Measurements from ENCODE around the gene SMIM22.

SMIM22 gene

DNA sequence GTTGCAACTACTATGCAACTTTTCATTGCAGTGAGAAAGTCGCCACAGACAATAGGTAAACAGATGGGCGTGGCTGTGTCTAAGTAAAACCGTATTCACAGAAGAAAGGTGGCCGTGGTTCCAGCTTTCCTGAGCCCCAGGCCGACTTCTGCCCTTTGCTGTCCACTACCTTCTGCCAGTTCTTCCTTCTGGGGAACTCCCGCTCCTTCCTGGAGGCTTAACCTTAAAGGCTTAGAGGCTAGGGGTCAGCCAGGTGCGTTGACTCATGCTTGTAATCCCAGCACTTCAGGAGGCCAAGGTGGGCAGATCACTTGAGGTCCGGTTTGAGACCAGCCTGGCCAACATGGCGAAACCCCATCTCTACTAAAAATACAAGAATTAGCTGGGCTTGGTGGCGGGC is 4.9 kb upstream of the SMIM22 start:
- peak in 1 of 2 experiments; percentile 30 for DNase-seq (ENCODE audit: low read depth in 1 of 2, low spot score in 1 of 2)
- in situ Hi-C loops (cut with HindIII; ENCODE audit: low pct_unique_long_range_greater_than_20kb, low sequenced_read_pairs) = no loop called here
- TF ChIP-seq JUND (IDR thresholded peaks at IDR 0.05; ENCODE audit: low read depth) = no peak

DNA sequence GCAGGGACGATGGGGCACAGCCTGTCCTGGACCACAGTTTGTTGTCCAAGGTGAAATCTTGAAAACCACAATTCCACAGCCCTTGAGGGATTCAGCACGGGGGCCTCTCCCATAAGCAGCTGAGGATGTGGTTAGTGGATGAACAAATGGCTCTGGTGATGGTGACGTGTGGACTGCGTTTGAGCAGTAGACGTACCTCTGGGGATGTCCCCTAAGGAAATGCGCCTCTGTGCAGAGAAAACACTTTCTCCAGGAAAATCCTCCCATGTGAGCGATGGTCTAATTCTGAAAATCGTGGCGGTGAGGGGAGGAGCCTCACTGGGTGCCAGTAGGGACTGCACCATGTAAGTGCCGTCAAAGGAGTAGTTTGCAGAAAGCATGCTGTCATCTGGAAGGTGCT is 4.3 kb upstream of the SMIM22 start:
- no peak for DNase-seq (ENCODE audit: low read depth in 1 of 2, low spot score in 1 of 2)
- in situ Hi-C loops (cut with HindIII; ENCODE audit: low pct_unique_long_range_greater_than_20kb, low sequenced_read_pairs) = no loop called here
- no peak for TF ChIP-seq JUND (IDR thresholded peaks at IDR 0.05; ENCODE audit: low read depth)

DNA sequence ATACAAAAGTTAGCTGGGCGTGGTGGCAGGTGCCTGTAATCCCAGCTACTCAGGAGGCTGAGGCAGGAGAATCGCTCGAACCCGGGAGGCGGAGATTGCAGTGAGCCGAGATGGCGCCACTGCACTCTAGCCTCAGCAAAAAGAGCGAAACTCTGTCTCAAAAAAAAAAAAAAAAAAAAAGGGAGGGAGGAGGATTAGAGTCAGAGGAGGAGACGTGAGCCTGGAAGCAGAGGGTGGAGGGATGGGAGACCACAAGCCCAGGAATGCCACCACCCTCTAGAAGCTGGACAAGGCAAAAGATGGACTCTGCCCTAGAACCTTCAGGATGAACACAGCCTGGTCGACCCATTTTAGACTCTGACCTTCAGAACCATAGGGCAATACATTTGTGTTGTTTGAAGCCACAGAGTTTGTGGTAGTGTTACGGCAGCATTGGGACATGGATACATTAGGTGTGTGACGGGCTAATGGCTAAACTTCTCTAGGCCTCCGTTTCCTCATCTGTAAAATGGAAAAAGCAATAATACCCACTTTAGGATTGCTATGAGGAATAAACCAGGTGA is 2.1 kb upstream of the SMIM22 start:
- no peak for TF ChIP-seq JUND (IDR thresholded peaks at IDR 0.05; ENCODE audit: low read depth)
- in situ Hi-C loops (cut with HindIII; ENCODE audit: low pct_unique_long_range_greater_than_20kb, low sequenced_read_pairs) = no loop called here
- DNase-seq (ENCODE audit: low read depth in 1 of 2, low spot score in 1 of 2) = no peak

DNA sequence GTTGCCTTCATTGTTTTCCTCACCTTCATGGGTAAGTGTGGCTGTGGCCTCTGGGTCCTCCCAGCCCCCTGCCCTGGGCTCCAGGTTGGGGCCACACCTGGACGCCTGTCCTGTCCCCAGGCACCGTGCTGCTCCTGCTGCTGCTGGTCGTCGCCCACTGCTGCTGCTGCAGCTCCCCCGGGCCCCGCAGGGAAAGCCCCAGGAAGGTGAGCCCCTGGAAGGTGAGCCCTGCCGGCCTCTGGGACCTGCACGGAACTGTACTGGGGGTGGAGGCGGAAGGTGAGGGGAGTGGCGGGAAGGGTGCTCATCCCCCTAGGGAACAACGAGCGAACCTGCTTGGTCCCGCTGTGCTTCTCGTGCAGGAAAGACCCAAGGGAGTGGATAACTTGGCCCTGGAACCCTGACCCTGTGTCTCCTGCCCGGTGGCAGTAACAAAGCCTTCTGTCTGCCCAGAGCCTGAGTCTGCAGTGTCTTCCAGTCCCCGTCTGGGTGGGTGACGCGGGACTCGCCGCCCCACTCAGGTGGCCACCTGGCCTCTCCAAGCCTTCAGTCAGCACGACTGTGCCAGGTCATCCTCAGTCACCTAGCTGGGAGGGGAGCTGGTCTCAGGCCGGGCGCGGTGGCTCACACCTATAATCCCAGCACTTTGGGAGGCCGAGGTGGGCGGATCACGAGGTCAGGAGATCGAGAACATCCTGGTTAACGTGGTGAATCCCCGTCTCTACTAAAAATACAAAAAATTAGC is 831 bp downstream of the SMIM22 start:
- in situ Hi-C loops (cut with HindIII; ENCODE audit: low pct_unique_long_range_greater_than_20kb, low sequenced_read_pairs) = no loop called here
- DNase-seq (ENCODE audit: low read depth in 1 of 2, low spot score in 1 of 2) = no peak
- TF ChIP-seq JUND (IDR thresholded peaks at IDR 0.05; ENCODE audit: low read depth) = no peak

DNA sequence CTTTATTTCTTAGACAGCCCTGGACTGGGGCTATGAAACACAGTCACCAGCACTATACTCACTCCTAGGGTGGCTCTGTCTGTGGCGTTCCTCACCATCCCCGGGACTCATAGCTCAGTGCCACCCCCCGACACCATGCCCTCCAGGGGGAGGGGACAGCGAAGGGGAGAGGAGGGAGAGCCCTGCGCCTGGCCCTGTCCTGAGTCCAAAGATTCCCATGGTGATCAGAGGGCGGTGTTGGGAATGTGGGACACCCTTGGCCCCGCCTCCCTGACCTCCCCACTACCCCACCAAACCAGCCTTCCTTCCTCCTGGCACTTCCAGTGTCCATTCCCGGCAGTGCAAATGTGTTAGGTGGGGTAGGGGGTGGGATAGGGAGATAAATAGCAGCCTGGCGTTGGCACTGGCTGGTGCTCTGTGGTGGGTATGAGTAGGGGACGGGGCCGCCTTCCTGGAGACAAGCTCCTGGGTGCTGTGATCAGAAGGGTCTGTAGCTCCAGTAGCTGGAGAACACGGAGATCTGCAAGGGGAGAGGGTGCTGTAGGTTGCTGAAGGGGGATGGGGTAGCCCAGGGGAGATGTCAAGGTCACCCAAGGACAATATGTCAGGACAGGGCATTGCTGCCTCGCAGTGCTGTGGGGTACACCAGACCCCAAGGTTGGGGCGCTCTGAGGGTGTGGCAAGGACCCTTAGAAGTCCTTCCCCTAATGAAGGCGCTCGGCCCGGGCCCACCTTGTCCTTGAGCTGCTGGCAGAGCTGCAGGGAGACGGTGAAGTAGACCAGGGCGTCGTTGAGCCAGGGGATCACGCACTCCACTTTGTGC is 2.0 kb downstream of the SMIM22 start:
- TF ChIP-seq JUND (IDR thresholded peaks at IDR 0.05; ENCODE audit: low read depth) = no peak

DNA sequence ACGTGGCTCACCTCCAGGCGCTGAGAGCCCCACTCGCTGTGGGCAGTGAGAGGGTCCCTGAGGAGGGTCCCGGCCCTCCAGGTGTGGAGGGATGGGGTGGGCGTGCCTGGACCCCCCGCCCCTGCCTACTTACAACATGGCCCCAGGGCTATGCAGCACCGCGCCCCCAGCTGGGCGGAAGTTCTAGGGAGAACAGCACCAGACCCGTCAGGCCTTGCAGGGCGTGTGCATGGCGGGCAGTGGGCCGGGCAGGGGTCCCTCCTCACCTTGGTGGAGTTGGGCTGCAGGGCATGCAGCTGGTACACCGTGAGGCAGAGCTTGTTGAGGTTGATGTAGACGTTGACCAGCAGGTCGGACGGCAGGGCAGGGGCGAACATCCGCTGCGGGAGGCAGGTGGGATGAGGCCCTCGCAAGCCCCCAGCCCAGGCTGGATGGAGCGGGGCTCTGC is 2.7 kb downstream of the SMIM22 start:
- in situ Hi-C loops (cut with HindIII; ENCODE audit: low pct_unique_long_range_greater_than_20kb, low sequenced_read_pairs) = no loop called here
- DNase-seq (ENCODE audit: low read depth in 1 of 2, low spot score in 1 of 2) = no peak
- TF ChIP-seq JUND (IDR thresholded peaks at IDR 0.05; ENCODE audit: low read depth) = no peak

More for the DNA sequence above, 2.0 kb downstream of the SMIM22 start:
- in situ Hi-C loops (cut with HindIII; ENCODE audit: low pct_unique_long_range_greater_than_20kb, low sequenced_read_pairs) = no loop called here
- no peak for DNase-seq (ENCODE audit: low read depth in 1 of 2, low spot score in 1 of 2)

DNA sequence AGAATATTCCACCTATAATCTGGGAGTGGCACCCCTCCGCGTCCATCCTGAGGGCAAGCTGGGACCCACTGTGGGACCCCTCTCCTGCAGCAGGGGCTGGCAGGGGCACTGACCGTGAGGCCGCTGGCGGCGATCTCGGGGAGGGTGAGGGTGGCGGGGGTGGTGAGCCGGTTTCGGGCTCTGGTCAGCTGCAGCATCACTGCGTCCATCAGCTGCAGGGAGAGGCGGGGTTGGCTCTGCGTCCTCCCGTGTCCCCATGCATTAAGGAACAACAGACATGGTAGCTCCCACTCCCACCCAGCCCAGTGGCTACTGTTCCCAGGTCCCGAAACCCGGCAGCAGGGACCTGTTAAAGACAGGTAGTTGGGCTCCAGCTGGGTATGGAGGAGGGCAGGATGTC is 3.3 kb downstream of the SMIM22 start:
- DNase-seq (ENCODE audit: low read depth in 1 of 2, low spot score in 1 of 2) = no peak
- in situ Hi-C loops (cut with HindIII; ENCODE audit: low pct_unique_long_range_greater_than_20kb, low sequenced_read_pairs) = no loop called here
- no peak for TF ChIP-seq JUND (IDR thresholded peaks at IDR 0.05; ENCODE audit: low read depth)

DNA sequence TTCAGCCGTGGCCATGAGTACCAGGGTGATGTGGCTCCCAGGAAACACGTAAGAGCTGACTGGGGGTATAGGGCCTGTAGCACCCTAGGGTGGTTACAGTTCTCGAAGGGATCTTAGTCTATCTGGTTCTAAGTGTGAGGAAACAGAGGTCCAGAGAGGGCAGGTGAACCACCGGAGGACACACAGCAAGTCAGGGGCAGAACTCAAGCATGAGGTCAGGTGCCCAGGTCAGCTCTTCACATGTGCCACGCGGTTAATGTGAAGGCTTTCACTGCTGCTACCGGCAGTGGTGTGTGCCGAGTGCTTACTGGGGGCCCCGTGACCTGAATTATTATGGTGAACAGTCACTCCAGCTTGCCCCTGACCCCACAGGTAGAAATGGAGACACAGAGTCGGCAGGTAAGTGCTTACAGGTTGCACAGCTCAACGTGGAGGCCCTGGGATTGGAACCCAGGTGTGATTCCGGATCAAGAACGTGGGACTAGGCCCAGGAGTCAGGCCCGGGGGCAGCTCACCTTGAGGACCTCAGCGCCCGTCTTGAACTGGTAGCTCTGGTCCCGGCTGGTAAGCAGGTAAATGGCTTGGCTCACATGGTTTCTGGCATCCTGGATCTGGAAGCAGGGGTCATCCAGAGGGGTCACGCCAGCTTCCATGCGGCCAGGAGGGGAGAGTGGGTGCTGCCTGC is 4.1 kb downstream of the SMIM22 start:
- no peak for DNase-seq (ENCODE audit: low read depth in 1 of 2, low spot score in 1 of 2)
- no peak for TF ChIP-seq JUND (IDR thresholded peaks at IDR 0.05; ENCODE audit: low read depth)
- in situ Hi-C loops (cut with HindIII; ENCODE audit: low pct_unique_long_range_greater_than_20kb, low sequenced_read_pairs) = no loop called here

DNA sequence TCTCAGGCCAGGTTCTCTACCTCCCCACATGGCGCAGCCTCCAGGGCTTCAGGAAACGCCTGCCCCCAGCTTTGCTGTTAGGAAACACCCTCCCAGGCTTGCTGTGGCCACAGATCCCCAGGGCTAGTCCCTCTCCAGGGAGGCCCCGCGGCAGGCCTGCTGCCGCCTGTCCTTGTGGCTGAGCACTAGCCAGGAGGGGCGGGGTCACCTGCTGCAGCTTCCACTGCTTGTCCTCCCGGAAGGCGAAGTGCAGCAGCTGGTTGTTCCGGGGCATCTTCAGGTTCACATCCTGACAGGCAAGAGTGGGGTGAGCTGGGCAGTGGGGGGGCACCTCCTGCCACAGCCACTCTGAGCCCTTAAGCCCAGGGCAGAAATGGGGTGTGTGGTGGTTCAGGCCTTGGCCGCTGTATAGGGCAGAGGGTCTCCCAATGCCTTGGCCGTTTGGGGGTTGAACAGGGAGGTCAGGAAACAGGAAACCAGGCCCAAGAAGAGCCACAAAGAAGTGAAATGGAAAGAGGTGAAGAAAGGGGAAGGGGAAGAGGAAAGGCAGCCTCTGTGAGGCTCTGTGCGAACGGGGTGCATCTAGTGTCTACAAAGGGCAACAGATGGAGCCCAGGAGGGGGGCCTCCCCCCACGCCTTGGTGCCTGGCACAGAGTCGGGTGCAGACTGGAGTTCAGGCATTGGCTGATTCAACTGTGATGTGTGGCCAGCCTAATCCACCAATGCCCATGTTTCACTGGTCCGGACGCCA is 5.3 kb downstream of the SMIM22 start:
- in situ Hi-C loops (cut with HindIII; ENCODE audit: low pct_unique_long_range_greater_than_20kb, low sequenced_read_pairs) = no loop called here
- no peak for TF ChIP-seq JUND (IDR thresholded peaks at IDR 0.05; ENCODE audit: low read depth)
- DNase-seq (ENCODE audit: low read depth in 1 of 2, low spot score in 1 of 2) = peak in 1 of 2 experiments; percentile 39

DNA sequence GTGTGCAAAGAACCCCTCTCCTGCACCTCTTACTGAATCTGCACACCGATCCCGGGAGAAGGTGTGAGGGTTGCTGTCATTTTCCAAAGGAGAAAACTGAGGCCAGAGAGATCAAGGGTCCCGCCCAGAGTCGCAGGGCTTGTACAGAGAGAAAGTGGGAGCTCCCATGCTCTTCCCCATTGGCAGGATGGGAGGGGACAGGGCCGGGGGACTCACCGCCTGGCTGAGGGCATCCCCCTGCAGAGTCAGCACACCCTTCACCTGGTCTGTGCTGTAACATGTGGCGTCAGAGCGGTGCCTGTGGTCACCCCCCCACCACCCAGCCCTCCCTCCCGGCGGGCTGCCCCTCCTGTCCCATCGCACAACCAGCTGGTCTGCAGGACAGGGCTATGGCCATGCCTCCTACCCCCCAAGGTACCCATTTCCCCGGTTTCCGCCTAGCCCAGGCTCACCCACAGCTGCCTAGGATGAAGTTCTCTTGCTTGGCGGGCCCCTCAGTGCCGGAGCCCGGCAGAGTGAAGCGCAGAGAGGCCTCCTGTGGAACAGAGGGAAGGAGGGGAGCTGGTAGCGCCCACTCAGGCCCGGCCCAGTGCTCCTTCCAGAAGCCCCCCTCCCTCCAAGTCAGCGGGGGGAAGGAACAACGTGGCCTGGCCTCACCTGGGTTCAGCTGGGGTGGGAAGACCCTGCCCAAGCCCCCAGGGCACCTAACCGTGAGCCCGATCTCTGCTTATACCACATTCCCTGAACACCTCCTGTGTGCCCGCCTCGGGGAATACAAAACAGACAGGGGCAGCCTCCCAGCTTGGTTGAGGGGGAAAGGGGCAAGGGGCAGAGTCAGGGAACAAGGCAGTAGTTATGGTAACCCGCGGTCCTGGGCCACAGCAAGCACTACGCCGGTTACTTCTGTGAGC is 6.1 kb downstream of the SMIM22 start:
- in situ Hi-C loops (cut with HindIII; ENCODE audit: low pct_unique_long_range_greater_than_20kb, low sequenced_read_pairs) = no loop called here
- no peak for DNase-seq (ENCODE audit: low read depth in 1 of 2, low spot score in 1 of 2)
- no peak for TF ChIP-seq JUND (IDR thresholded peaks at IDR 0.05; ENCODE audit: low read depth)
